ENCODE measurements around the gene BCKDHB. TPM values are rescaled to one million over a fixed set of nuclear protein-coding genes. Genes with fewer than 3 reads are reported as not detected.

The BCKDHB gene
- total RNA-seq, 4 donors from 2014 or later, result 10.9 to 32.9 (median 29.7) TPM

DNA sequence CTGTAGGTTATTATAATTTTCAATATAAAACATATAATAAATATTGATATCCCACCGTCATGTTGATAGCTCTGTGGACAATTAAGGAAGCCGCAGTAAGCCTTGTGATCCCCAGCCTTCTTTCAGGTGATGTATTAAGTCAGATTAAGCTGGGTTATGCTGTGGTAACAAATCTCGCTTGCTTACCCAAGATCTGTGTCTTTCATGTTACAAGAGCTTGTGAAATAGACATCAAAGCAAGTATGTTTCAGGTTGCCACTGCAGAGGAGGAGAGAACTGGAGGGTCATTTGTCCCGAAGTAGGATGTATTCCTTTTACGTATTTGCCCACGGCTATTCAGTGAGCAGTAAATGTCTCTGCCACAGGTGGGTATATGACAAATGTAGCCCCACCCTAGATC is 17.8 kb upstream of the BCKDHB start:
- Histone ChIP-seq H3K36me3 (no peaks in the 10 kb centered on the region), H3K9me3 (no peaks in the 10 kb centered on the region), H3K4me1 (no peaks in the 10 kb centered on the region), H3K4me3 (no peak overlapping the region), H3K27ac (no peak overlapping the region), H3K27me3 (no peaks in the 10 kb centered on the region)
- 75 to 89% methylated on average over 6 of the region's 6 CpGs for WGBS, 2 donors (ENCODE audit: low coverage in 1 of 2)
- no peak for DNase-seq
- intact Hi-C loops (cut with DNase I; ENCODE audit: low total_unique reads), result no loop called here
- no peak for TF ChIP-seq EP300 (IDR thresholded peaks at IDR 0.05; ENCODE audit: low read depth)
- TF ChIP-seq, protein P1, sequence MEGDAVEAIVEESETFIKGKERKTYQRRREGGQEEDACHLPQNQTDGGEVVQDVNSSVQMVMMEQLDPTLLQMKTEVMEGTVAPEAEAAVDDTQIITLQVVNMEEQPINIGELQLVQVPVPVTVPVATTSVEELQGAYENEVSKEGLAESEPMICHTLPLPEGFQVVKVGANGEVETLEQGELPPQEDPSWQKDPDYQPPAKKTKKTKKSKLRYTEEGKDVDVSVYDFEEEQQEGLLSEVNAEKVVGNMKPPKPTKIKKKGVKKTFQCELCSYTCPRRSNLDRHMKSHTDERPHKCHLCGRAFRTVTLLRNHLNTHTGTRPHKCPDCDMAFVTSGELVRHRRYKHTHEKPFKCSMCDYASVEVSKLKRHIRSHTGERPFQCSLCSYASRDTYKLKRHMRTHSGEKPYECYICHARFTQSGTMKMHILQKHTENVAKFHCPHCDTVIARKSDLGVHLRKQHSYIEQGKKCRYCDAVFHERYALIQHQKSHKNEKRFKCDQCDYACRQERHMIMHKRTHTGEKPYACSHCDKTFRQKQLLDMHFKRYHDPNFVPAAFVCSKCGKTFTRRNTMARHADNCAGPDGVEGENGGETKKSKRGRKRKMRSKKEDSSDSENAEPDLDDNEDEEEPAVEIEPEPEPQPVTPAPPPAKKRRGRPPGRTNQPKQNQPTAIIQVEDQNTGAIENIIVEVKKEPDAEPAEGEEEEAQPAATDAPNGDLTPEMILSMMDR (IDR thresholded peaks at IDR 0.05), result no peak
- TF ChIP-seq POLR2AphosphoS5 (IDR thresholded peaks at IDR 0.05), result no peak
- no peak for TF ChIP-seq POLR2A (IDR thresholded peaks at IDR 0.05)
- in situ Hi-C loops (cut with MboI; ENCODE audit: low pct_ligation_motif_present in 1 of 4, low pct_unique_long_range_greater_than_20kb in 1 of 4, low sequenced_read_pairs in 3 of 4), result no loop called here

DNA sequence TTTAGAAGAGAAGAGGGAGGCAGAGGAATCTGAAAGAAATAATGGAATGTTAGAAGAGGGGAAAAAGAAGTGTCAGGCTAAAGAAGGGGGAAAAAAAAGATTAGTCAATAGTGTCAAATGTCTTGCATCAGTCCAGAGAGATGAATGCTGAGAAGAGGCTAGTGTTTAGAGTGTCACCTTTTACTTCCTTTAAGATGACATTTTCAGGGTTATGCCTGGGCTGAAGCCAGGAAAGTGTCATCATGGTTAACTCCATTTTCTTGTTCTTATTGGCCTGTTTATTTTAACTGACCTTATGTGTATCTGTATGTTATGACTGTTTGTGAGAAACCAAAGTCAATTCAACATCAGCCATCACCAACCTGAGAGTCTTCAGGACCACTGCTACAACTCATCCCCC is 15.0 kb upstream of the BCKDHB start:
- intact Hi-C loops (cut with DNase I; ENCODE audit: low total_unique reads), result no loop called here
- H3K4me1 ChIP-seq, result no peaks in the 10 kb centered on the region
- no peaks in the 10 kb centered on the region for H3K27me3 ChIP-seq
- no peak overlapping the region for H3K4me3 ChIP-seq
- DNase-seq, result no peak
- in situ Hi-C loops (cut with MboI; ENCODE audit: low pct_ligation_motif_present in 1 of 4, low pct_unique_long_range_greater_than_20kb in 1 of 4, low sequenced_read_pairs in 3 of 4), result loop anchor here in 1 of 4 donors (10.0 kb wide), 1 partner anchor 147 kb away; the partner anchor contains the start of gene ELOVL4
- H3K27ac ChIP-seq, result no peak overlapping the region
- TF ChIP-seq POLR2AphosphoS5 (IDR thresholded peaks at IDR 0.05), result no peak
- TF ChIP-seq, protein P1 (IDR thresholded peaks at IDR 0.05), result no peak
- H3K36me3 ChIP-seq, result no peaks in the 10 kb centered on the region
- H3K9me3 ChIP-seq, result no peaks in the 10 kb centered on the region

DNA sequence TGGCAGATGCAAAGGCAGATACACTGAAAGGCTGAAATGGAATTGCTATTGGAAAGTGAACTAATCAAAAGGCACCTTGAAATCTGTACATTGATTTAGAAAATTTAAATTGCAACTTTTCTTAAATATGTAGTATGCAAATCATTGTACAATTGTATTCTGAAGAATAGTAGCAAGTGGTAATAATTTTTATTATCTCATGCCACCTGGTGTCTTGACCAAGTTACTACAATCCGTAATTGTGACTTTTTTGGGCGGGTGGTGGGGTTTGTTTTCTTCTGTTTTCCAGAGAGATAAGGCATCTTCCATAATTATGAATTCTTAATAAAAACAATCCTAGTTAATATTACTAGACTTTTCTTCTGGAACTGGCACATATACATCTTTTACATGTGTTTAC is 12.5 kb upstream of the BCKDHB start:
- intact Hi-C loops (cut with DNase I; ENCODE audit: low total_unique reads), result no loop called here
- no peak for TF ChIP-seq POLR2AphosphoS5 (IDR thresholded peaks at IDR 0.05)
- TF ChIP-seq, protein P1 (IDR thresholded peaks at IDR 0.05), result peak; percentile 48 to 60 (median 54)
- TF ChIP-seq EP300 (IDR thresholded peaks at IDR 0.05; ENCODE audit: low read depth), result no peak
- no peak for TF ChIP-seq POLR2A (IDR thresholded peaks at IDR 0.05)
- Histone ChIP-seq H3K4me1 (no peaks in the 10 kb centered on the region), H3K4me3 (no peak overlapping the region), H3K9me3 (no peaks in the 10 kb centered on the region), H3K36me3 (no peaks in the 10 kb centered on the region), H3K27ac (no peak overlapping the region), H3K27me3 (no peaks in the 10 kb centered on the region)
- no peak for DNase-seq
- 0 to 3% methylated on average over 2 of the region's 2 CpGs for WGBS, 2 donors (ENCODE audit: low coverage in 1 of 2)
- in situ Hi-C loops (cut with MboI; ENCODE audit: low pct_ligation_motif_present in 1 of 4, low pct_unique_long_range_greater_than_20kb in 1 of 4, low sequenced_read_pairs in 3 of 4), result loop anchor here in 1 of 4 donors (10.0 kb wide), 1 partner anchor 149 kb away; the partner anchor contains the start of gene ELOVL4

DNA sequence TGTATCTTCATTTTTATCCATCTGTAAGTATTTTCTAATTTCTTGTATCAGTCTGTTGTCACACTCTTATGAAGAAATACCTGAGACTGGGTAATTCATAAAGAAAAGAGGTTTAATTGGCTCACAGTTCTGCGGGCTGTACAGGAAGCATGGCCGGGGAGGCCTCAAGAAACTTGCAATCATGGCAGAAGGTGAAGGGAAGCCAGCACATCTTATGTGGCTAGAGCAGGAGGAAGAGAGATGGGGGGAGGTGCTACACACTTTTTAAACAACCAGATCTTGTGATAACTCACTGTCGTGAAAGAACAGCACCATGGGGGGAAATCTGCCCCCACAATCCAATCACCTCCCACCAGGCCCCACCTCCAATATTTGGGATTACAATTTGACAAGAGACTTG is 10.9 kb upstream of the BCKDHB start:
- no peak overlapping the region for H3K27ac ChIP-seq
- in situ Hi-C loops (cut with MboI; ENCODE audit: low pct_ligation_motif_present in 1 of 4, low pct_unique_long_range_greater_than_20kb in 1 of 4, low sequenced_read_pairs in 3 of 4) (loop anchor here in 1 of 4 donors (10.0 kb wide), 1 partner anchor 151 kb away; the partner anchor contains the start of gene ELOVL4), intact Hi-C loops (cut with DNase I; ENCODE audit: low total_unique reads) (no loop called here)
- DNase-seq, result no peak
- no peak overlapping the region for H3K4me3 ChIP-seq
- no peaks in the 10 kb centered on the region for H3K4me1 ChIP-seq
- no peaks in the 10 kb centered on the region for H3K27me3 ChIP-seq
- no peaks in the 10 kb centered on the region for H3K9me3 ChIP-seq
- TF ChIP-seq, protein P1 (IDR thresholded peaks at IDR 0.05), result no peak
- TF ChIP-seq EP300 (IDR thresholded peaks at IDR 0.05; ENCODE audit: low read depth), result no peak
- no peak for TF ChIP-seq POLR2AphosphoS5 (IDR thresholded peaks at IDR 0.05)
- no peak for TF ChIP-seq POLR2A (IDR thresholded peaks at IDR 0.05)
- 57 to 60% methylated on average over 2 to 3 of the region's 3 CpGs for WGBS, 2 donors (ENCODE audit: low coverage in 1 of 2)
- H3K36me3 ChIP-seq, result no peaks in the 10 kb centered on the region
